CD4-positive, alpha-beta memory T cell (primary cell): ENCODE results near the gene PPM1F. TPM values are rescaled to one million over a fixed set of nuclear protein-coding genes. Genes with fewer than 3 reads are reported as not detected.
"Not testable (repeated sequence)": the region's sequence is repeated elsewhere in the genome, so short reads cannot be mapped to it uniquely, and the experiment has no call there.

Source experiments
- CTCF ChIA-PET: fragments of 350-600 bp; sonication (Branson Sonifier 250); formaldehyde crosslinking; loops from one replicate; lab custom pipeline; 2021; ENCODE audit warnings: inconsistent platforms; ENCODE audit not compliant: partially characterized antibody; lab: Charles Lee
- POLR2A ChIA-PET: fragments of 350-600 bp; sonication (Branson Sonifier 250); formaldehyde crosslinking; loops from one replicate; lab custom pipeline; 2021; ENCODE audit not compliant: partially characterized antibody; lab: Charles Lee
- DNase-seq, 5 donors: peaks; one replicate each; pipeline versions ENCODE4 v3.0.0 to v3.0.0-alpha.2; 2020 to 2022; ENCODE audit warnings: mixed read lengths in 1 of 5
- H3K27ac ChIP-seq: one replicate; pipeline ENCODE4 v1.7.0; 2013; ENCODE audit warnings: low read depth, low read length
- H3K27me3 ChIP-seq: 2 replicates; pipeline ENCODE4 v1.7.0; 2013; ENCODE audit warnings: mild to moderate bottlenecking, low read length, moderate library complexity; ENCODE audit not compliant: insufficient read depth
- H3K36me3 ChIP-seq: 2 replicates; pipeline ENCODE4 v1.7.0; 2013; ENCODE audit warnings: mild to moderate bottlenecking, low read length, moderate library complexity; ENCODE audit not compliant: insufficient read depth
- H3K4me1 ChIP-seq: 2 replicates; pipeline ENCODE4 v1.7.0; 2013; ENCODE audit warnings: mild to moderate bottlenecking, low read length, moderate library complexity; ENCODE audit not compliant: insufficient read depth
- H3K4me3 ChIP-seq, 2 donors: one replicate each; pipeline ENCODE4 v1.7.0; 2013; ENCODE audit warnings: low read length in 2 of 2, mild to moderate bottlenecking in 1 of 2
- H3K9me3 ChIP-seq, 2 donors: one replicate each; pipeline ENCODE4 v1.7.0; 2013; ENCODE audit warnings: low read length in 2 of 2, control low read depth in 1 of 2; ENCODE audit not compliant: control insufficient read depth in 1 of 2
- H3K27ac Mint-ChIP-seq, 7 donors: one replicate each; pipeline ENCODE4 v1.8.0; 2020 to 2021; ENCODE audit warnings: mixed read lengths in 7 of 7, mild to moderate bottlenecking in 6 of 7, inconsistent platforms in 3 of 7, moderate library complexity in 3 of 7
- H3K27me3 Mint-ChIP-seq, 2 donors: one replicate each; pipeline ENCODE4 v1.8.0; 2020 to 2021; ENCODE audit warnings: mixed read lengths in 2 of 2
- H3K36me3 Mint-ChIP-seq, 2 donors: one replicate each; pipeline ENCODE4 v1.8.0; 2020 to 2021; ENCODE audit warnings: mixed read lengths in 2 of 2, inconsistent platforms in 1 of 2, mild to moderate bottlenecking in 1 of 2
- H3K4me1 Mint-ChIP-seq, 4 donors: one replicate each; pipeline ENCODE4 v1.8.0; 2020 to 2021; ENCODE audit warnings: mixed read lengths in 4 of 4, mild to moderate bottlenecking in 1 of 4
- H3K4me3 Mint-ChIP-seq, 8 donors: one replicate each; pipeline ENCODE4 v1.8.0; 2020 to 2021; ENCODE audit warnings: mixed read lengths in 8 of 8, mild to moderate bottlenecking in 7 of 8, moderate library complexity in 6 of 8, inconsistent platforms in 3 of 8
- H3K9me3 Mint-ChIP-seq, 8 donors: one replicate each; pipeline ENCODE4 v1.8.0; 2020 to 2021; ENCODE audit warnings: mixed read lengths in 8 of 8, mild to moderate bottlenecking in 5 of 8, inconsistent platforms in 3 of 8, moderate library complexity in 1 of 8
- intact Hi-C: fragments of 100-400 bp; cut with micrococcal nuclease; formaldehyde crosslinking; loops from one replicate; pipeline ENCODE4 v1.15.1; 2023
- polyA plus RNA-seq, 2 donors: library from polyadenylated mRNA; unstranded; fragments of 300-500 nt; fragmentation: Illumina TruSeq; gene quantifications; one replicate each; pipeline ENCODE4 v1.2.3, GENCODE V29; 2021
- total RNA-seq, 2 experiments: library from RNA; stranded (reverse); gene quantifications; one replicate each; pipeline ENCODE4 v1.2.3, GENCODE V29; 2021

The PPM1F gene
- total and polyA plus RNA-seq, 4 experiments from 2014 or later: 5.3 to 25.4 (median 15.2) TPM

DNA sequence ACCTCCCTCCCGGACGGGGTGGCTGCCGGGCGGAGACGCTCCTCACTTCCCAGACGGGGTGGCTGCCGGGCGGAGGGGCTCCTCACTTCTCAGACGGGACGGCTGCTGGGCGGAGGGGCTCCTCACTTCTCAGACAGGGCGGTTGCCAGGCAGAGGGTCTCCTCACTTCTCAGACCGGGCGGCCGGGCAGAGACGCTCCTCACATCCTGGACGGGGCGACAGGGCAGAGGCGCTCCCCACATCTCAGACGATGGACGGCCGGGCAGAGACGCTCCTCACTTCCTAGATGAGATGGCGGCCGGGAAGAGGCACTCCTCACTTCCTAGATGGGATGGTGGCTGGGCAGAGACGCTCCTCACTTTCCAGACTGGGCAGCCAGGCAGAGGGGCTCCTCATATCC, 68.7 kb downstream of the PPM1F start:
- H3K9me3 Mint-ChIP-seq, H3K36me3 ChIP-seq, intact Hi-C loops, H3K27ac Mint-ChIP-seq, DNase-seq, H3K4me1 ChIP-seq, H3K27me3 Mint-ChIP-seq, POLR2A ChIA-PET, H3K27me3 ChIP-seq, H3K4me1 Mint-ChIP-seq, H3K4me3 ChIP-seq, H3K4me3 Mint-ChIP-seq, H3K36me3 Mint-ChIP-seq, H3K27ac ChIP-seq, CTCF ChIA-PET, H3K9me3 ChIP-seq: not testable (repeated sequence)

DNA sequence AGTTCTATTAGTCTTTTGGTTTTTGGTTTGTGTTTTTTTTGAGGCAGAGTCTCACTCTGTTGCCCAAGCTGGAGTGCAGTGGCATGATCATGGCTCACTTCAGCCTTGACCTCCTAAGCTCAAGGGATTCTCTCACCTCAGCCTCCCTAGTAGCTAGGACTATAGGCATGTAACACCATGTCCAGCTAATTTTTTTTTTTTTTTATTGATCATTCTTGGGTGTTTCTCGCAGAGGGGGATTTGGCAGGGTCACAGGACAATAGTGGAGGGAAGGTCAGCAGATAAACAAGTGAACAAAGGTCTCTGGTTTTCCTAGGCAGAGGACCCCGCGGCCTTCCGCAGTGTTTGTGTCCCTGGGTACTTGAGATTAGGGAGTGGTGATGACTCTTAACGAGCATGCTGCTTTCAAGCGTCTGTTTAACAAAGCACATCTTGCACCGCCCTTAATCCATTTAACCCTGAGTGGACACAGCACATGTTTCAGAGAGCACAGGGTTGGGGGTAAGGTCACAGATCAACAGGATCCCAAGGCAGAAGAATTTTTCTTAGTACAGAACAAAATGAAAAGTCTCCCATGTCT, 69.8 kb downstream of the PPM1F start:
- H3K4me3 ChIP-seq, CTCF ChIA-PET, H3K27ac ChIP-seq, H3K4me1 ChIP-seq, H3K4me3 Mint-ChIP-seq, H3K4me1 Mint-ChIP-seq, H3K27me3 ChIP-seq, H3K36me3 ChIP-seq, H3K9me3 Mint-ChIP-seq, H3K27ac Mint-ChIP-seq, H3K36me3 Mint-ChIP-seq, POLR2A ChIA-PET, H3K9me3 ChIP-seq, DNase-seq, H3K27me3 Mint-ChIP-seq, intact Hi-C loops: not testable (repeated sequence)

DNA sequence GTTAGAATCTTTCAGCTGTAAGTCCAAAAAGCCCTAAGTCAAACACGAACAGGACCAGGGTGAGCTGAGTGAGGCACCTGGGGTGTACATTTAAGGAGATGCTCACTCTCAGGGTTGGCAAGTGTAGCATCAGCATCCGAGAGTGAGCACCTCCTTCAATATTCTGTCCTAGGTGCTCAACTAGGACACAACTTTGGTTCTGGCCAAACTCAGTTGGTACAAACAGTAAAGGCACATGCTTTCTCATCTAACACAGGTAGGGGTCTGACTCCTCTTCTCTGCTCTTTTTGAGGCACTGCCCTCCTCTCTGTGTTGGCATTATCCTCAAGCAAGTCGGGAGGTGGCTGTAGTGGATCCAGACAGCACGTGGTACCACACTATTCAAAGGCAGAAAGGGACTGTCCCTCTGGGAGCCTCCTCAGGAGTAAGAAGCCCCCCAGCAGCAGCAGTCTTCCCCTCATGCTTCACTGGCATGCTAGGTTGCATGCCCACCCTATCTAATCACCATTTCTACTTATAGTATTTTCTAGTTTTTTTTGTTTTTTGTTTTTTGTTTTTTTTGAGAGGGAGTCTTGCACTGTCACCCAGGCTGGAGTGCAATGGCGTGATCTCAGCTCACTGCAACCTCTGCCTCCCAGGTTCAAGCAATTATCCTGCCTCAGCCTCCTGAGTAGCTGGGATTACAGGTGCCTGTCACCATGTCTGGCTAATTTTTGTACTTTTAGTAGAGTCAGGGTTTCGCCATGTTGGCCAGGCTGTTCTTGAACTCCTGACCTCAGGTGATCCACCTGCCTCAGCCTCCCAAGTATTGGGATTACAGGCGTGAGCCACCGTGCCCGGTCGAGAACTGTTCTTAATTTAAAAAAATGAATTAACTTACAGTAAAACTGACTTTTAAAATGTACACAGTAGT, 70.6 kb downstream of the PPM1F start:
- intact Hi-C loops: no loop called here

DNA sequence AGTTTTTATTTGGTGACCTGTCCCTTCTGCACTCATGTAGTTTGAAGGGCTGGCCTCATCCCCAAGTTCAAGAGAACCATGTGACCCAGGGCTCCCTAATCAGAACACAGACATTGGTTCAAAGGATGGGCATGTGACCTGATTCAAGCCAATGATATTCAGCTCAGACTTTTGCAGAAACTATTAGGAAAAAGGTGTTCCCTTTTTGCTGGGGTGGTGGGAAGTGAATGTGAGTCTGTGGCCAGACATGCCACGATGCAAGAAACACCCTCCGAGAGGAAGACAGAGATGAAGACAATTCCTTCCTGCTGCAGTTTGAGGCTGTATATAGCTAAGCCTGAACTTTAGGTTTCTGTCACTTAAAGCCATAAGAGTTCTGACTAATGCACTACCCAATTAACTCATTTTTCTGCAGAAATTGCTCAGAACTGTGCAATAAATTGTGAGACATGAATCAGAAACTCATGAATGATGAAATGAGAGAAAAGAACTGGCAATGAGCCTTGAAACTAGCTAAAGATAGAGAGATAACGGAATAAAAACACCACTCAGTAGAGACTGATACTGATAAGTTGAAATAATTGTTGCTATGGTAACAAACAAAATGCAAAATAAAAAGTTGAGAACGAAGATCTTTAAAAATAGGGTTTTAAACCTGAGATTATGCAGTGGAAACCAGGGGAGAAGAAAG, 76.0 kb downstream of the PPM1F start:
- H3K9me3 Mint-ChIP-seq: no peaks in the 10 kb centered on the region
- ChIA-PET POLR2A (interaction anchor here (1.6 kb wide), 1 partner anchor 9 kb away, joined by 6 read pairs; the partner anchor contains the start of gene MAPK1), CTCF (no interaction called here)
- intact Hi-C loops: no loop called here
- peak in 4 of 5 donors; percentile 24 to 43 (median 31) for DNase-seq
- Histone ChIP-seq H3K9me3 (no peaks in the 10 kb centered on the region), H3K27ac (no peak overlapping the region), H3K4me1 (peaks cover 11% of the 10 kb centered on the region), H3K4me3 (no peak overlapping the region), H3K36me3 (no peaks in the 10 kb centered on the region), H3K27me3 (no peaks in the 10 kb centered on the region)
- no peaks in the 10 kb centered on the region for H3K27me3 Mint-ChIP-seq
- H3K36me3 Mint-ChIP-seq: no peaks in the 10 kb centered on the region
- H3K4me1 Mint-ChIP-seq: peaks cover 7 to 16% (median 12%) of the 10 kb centered on the region in 4 donors
- peak overlapping the region in 7 of 8 donors; percentile 0 to 67 (median 10) for H3K4me3 Mint-ChIP-seq
- peak overlapping the region; percentile 38 to 97 (median 80) for H3K27ac Mint-ChIP-seq

More for the DNA sequence above, 70.6 kb downstream of the PPM1F start:
- ChIA-PET POLR2A (no interaction called here), CTCF (no interaction called here)
- no peaks in the 10 kb centered on the region for H3K4me1 ChIP-seq
- no peak overlapping the region for H3K27ac ChIP-seq
- no peaks in the 10 kb centered on the region for H3K27me3 ChIP-seq
- H3K27ac Mint-ChIP-seq: no peak overlapping the region
- H3K4me1 Mint-ChIP-seq: peaks cover 0 to 2% (median under 1%) of the 10 kb centered on the region in 4 donors
- no peaks in the 10 kb centered on the region for H3K36me3 Mint-ChIP-seq
- DNase-seq: no peak
- no peak overlapping the region for H3K4me3 ChIP-seq
- H3K9me3 Mint-ChIP-seq: no peaks in the 10 kb centered on the region
- no peaks in the 10 kb centered on the region for H3K27me3 Mint-ChIP-seq
- H3K9me3 ChIP-seq: no peaks in the 10 kb centered on the region
- no peak overlapping the region for H3K4me3 Mint-ChIP-seq
- H3K36me3 ChIP-seq: no peaks in the 10 kb centered on the region

DNA sequence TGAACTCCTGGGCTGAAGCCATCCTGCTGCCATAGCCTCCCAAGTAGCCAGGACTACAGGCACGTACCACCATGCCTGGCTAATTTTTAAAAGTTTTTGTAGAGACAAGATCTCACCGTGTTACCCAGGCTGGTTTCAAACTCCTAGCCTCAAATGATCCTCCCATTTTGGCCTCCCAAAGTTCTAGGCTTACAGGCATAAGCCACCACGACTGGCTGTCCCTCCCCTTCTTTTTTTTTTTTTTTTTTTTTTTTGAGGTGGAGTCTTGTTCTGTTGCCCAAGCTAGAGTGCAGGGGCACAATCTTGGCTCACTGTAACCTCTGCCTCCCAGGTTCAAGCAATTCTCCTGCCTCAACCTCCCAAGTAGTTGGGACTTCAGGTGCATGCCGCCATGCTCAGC, 77.7 kb downstream of the PPM1F start:
- H3K27ac Mint-ChIP-seq, H3K27ac ChIP-seq, H3K4me3 Mint-ChIP-seq, H3K4me3 ChIP-seq, intact Hi-C loops, H3K9me3 ChIP-seq, H3K27me3 Mint-ChIP-seq, H3K36me3 ChIP-seq, H3K36me3 Mint-ChIP-seq, CTCF ChIA-PET, H3K27me3 ChIP-seq, DNase-seq, POLR2A ChIA-PET, H3K9me3 Mint-ChIP-seq: not testable (repeated sequence)
- peaks cover 11% of the 10 kb centered on the region for H3K4me1 ChIP-seq
- peaks cover 7 to 16% (median 12%) of the 10 kb centered on the region in 4 donors for H3K4me1 Mint-ChIP-seq

DNA sequence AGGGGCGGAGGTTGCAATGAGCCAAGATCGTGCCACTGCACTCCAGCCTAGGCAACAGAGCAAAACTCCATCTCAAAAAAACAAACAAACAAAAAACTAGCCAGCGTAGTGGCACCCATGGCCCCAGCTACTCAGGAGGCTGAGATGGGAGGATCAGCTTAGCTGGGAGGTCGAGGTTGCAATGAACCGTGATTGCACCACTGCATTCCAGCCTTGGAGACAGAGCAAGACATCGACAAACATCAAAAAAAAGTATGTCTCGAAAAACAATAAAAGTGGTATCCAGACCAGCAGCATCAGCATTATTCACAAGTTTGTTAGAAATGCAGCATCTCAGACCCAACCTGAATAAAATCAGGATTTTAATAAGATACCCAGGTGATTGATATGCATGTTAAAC, 79.0 kb downstream of the PPM1F start:
- Mint-ChIP-seq H3K9me3 (no peaks in the 10 kb centered on the region), H3K36me3 (no peaks in the 10 kb centered on the region), H3K4me3 (no peak overlapping the region), H3K27ac (no peak overlapping the region), H3K4me1 (peaks cover 11 to 18% (median 14%) of the 10 kb centered on the region in 4 donors), H3K27me3 (no peaks in the 10 kb centered on the region)
- no peaks in the 10 kb centered on the region for H3K9me3 ChIP-seq
- no peaks in the 10 kb centered on the region for H3K36me3 ChIP-seq
- H3K4me1 ChIP-seq: peaks cover 16% of the 10 kb centered on the region
- POLR2A ChIA-PET: no interaction called here
- H3K27ac ChIP-seq: no peak overlapping the region
- intact Hi-C loops: no loop called here
- CTCF ChIA-PET: no interaction called here
- no peaks in the 10 kb centered on the region for H3K27me3 ChIP-seq
- no peak for DNase-seq
- no peak overlapping the region for H3K4me3 ChIP-seq

DNA sequence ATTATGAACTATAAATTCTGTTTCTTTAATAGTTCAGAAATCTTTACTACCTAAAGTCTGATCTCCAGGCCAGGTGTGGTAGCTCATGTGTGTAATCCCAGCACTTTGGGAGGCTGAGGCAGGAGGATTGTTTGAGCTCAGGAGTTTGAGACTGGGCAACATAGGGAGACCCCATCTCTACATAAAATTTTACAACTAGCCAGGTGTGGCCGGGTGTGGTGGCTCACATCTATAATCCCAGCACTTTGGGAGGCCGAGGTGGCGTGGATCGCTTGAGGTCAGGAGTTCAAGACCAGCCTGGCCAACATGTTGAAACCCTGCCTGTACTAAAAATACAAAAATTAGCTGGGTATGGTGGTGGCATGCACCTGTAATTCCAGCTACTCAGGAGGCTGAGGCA, 79.9 kb downstream of the PPM1F start:
- H3K9me3 ChIP-seq, POLR2A ChIA-PET, intact Hi-C loops, DNase-seq, H3K9me3 Mint-ChIP-seq, H3K4me3 ChIP-seq, H3K36me3 Mint-ChIP-seq, H3K4me3 Mint-ChIP-seq, H3K27me3 Mint-ChIP-seq, H3K36me3 ChIP-seq, H3K27me3 ChIP-seq, H3K27ac ChIP-seq, CTCF ChIA-PET: not testable (repeated sequence)
- Mint-ChIP-seq H3K4me1 (peaks cover 17 to 27% (median 21%) of the 10 kb centered on the region in 4 donors), H3K27ac (peak overlapping the region in 1 of 7 donors; percentile 0)
- peaks cover 21% of the 10 kb centered on the region for H3K4me1 ChIP-seq
